HFF-Myc (cell line): ENCODE data around the gene TTLL13.
A peak's percentile ranks its signal among the peaks of the same experiment; 100 is the strongest.
"Not testable (repeated sequence)": the region's sequence is repeated elsewhere in the genome, so short reads cannot be mapped to it uniquely, and the experiment has no call there.

Experiments used
- DNase-seq: peaks from one replicate; pipeline ENCODE4 v3.0.0-alpha.2; 2011; ENCODE audit warnings: low read depth; ENCODE audit errors: extremely low read depth
- H3K4me3 ChIP-seq: replicated peaks from 2 replicates; pipeline ENCODE4 v1.5.1; 2011; ENCODE audit warnings: low read depth, mild to moderate bottlenecking, control low read depth, low read length
- TF ChIP-seq, protein P1 (sequence below): IDR thresholded peaks from 2 replicates; pipeline ENCODE4 v1.5.1; 2012; ENCODE audit warnings: mild to moderate bottlenecking, low read depth, low read length, control low read depth; ENCODE audit errors: missing control alignments

Gene TTLL13

DNA sequence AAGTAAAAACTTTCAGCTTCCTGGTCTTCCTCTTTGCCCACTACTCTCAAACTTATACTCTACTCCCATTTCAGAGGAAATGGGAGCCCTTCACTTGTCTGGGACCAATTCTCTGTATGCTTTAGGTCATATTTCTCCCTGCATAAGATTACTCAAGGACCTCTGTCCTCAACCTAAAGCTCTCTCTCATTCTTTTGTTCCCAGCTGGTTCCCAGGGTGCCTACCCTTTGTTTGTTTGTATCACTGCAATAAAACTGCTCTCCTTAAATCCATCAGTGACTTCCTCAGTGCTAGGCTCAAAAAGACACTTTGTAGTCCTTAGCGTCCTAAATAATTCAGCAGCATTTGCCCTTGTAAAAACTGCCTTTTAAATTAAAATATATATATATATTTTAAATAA, 19.1 kb downstream of the TTLL13 start:
- no peak for DNase-seq
- TF ChIP-seq, protein P1, sequence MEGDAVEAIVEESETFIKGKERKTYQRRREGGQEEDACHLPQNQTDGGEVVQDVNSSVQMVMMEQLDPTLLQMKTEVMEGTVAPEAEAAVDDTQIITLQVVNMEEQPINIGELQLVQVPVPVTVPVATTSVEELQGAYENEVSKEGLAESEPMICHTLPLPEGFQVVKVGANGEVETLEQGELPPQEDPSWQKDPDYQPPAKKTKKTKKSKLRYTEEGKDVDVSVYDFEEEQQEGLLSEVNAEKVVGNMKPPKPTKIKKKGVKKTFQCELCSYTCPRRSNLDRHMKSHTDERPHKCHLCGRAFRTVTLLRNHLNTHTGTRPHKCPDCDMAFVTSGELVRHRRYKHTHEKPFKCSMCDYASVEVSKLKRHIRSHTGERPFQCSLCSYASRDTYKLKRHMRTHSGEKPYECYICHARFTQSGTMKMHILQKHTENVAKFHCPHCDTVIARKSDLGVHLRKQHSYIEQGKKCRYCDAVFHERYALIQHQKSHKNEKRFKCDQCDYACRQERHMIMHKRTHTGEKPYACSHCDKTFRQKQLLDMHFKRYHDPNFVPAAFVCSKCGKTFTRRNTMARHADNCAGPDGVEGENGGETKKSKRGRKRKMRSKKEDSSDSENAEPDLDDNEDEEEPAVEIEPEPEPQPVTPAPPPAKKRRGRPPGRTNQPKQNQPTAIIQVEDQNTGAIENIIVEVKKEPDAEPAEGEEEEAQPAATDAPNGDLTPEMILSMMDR: no peak
- H3K4me3 ChIP-seq: peak overlapping the region; percentile 83

DNA sequence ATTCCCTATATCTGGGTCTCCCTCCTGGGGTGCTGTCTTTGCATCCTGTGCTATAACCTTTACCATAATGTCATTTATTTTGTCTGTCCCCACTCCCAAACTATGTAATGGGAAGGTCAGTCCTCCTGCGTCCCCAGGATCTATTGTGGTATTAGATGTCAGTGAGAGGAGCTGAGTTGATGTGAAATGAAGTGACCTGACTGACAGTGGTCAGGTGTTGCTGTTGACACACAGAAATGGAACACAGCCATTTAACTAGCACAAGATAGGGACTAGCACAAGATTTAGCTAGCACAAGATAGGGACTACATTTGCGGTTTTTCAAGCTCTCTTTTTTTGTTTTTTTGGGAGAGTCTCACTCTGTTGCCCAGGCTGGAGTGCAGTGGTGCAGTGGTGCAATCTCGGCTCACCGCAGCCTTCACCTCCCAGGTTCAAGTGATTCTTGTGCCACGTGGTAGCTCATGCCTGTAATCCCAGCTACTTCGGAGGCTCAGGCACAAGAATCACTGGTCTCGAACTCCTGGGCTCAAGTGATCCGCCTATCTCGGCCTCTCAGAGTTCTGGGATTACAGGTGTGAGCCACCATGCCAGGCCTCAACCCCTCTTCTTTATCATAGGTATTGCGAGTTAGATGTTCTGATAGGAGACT, 21.3 kb downstream of the TTLL13 start:
- DNase-seq: no peak
- TF ChIP-seq, protein P1: no peak
- H3K4me3 ChIP-seq: no peak overlapping the region

DNA sequence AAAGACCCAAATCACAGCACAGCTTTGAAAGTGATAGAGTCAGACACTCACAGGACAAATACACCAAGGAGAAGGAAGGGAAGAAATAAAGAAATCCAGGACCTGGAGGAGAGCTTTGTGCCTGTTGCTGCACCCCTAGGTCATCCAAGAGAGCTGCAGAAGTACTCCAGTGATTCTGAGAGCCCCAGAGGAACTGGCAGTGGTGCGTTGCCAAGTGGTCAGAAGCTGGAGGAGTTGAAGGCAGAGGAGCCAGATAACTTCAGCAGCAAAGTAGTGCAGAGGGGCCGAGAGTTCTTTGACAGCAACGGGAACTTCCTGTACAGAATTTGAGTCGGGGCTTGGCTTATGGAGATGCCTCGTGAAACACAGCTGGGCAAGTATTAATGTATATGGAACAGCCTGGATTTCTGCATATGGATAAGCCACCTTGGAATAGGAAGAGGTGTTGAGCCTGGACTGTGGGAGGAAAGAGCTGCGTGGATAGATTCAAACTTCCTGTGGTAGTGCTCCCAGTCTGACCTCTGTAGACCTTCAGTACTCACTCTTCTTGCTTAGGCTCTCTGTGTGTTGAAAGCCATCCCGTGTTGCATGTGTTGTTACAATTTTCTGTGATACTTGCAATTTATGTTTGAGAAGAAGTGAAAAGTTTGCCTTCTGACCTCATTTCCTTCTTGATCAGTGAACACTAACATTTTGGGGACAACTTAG, 22.3 kb downstream of the TTLL13 start:
- TF ChIP-seq, protein P1: no peak
- H3K4me3 ChIP-seq: no peak overlapping the region
- no peak for DNase-seq

DNA sequence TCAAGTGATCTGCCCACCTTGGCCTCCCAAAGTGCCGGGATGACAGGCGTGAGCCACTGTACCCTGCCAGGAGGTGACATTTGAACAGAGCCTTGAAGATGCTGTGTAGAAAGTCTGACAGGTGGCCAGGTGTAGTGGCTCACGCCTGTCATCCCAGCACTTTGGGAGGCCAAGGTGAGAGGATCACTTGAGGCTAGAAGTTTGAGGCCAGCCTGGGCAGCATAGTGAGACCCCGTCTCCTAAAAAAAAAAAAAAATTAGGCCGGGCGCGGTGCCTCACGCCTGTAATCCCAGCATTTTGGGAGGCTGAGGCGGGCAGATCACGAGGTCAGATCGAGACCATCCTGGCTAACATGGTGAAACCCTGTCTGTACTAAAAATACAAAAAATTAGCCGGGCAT, 29.1 kb downstream of the TTLL13 start:
- H3K4me3 ChIP-seq, DNase-seq: not testable (repeated sequence)

DNA sequence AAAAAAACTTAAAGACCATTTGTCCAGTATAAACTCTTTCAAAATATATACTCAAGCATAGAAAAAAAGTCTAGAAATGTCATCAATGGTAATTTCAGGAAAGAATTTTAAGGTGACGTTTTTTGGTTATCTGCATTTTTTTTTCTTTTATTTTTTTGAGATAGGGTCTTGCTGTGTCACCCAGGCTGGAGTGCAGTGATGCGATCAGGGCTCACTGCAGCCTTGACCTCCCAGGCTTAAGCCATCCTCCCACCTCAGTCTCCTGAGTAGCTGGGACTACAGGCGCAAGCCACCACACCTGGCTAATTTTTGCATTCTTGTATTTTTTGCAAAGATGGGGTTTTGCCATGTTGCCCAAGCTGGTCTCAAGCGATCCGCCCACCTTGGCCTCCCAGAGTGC, 31.4 kb downstream of the TTLL13 start:
- not testable (repeated sequence) for DNase-seq, H3K4me3 ChIP-seq

DNA sequence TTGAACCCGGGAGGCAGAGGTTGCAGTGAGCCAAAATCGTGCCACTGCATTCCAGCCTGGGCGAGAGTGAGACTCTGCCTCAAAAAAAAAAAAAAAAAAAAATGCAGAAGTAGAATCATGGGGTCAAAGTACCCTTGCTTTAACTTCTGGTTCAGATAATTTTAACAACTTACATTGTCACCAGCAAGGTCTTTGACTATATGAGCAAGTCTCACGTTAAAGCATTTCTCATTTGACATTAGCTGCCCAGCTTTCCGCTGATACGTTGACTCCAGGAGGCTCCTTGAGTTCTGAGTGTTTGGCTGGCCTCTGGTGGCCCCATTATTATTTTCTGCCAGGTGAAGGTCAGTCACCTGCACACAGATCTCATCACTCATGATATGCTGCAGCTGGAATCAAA, 32.3 kb downstream of the TTLL13 start:
- not testable (repeated sequence) for H3K4me3 ChIP-seq, DNase-seq

DNA sequence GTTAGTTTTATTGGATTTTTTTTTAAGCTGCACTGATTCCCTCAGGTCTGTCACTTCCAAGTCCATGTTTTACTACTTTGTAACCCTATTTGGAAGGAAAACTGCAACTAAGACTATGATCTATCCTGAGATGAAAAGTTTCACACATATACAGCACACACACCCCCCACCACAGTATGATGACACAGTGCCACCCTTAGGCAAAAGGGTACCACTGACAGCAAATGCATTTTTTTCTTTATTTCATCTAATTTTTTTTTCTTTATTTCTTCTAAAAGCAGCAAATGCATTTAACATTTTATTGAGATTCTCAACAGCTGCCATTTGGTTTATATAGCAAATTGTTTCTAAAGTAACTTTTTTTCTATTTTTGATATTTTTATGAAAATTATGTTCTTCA, 37.3 kb downstream of the TTLL13 start:
- TF ChIP-seq, protein P1: peak; percentile 38
- no peak overlapping the region for H3K4me3 ChIP-seq
- DNase-seq: no peak

DNA sequence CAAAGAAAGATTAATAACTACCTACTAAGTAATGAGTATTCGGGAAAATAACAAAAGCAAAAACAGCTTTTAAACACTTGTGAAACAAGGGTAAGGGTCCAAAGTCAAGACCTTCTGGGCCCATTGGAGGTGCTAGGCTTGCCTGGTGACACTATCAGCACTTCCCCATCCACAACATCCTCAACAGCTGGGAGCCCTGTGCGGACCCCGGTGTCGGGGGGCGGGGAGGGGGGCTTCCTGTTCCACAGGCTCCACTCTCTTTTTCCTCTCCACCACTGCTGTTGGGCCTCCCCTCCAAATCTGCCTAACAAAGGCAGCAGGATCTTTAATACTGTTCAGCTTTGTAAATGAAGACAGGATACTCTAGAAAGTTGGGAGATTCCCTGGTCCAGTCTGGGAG, 37.7 kb downstream of the TTLL13 start:
- no peak for DNase-seq
- TF ChIP-seq, protein P1: no peak
- no peak overlapping the region for H3K4me3 ChIP-seq
